Gastroesophageal sphincter (tissue), 3 donors: Measurements from ENCODE around the gene PLXNA2.

Source experiments
- EP300 ChIP-seq: sonication (generic); formaldehyde crosslinking; IDR thresholded peaks from one replicate; pipeline ENCODE4 v1.6.1; 2017; ENCODE audit warnings: antibody characterized with exemption, mild to moderate bottlenecking
- POLR2A ChIP-seq, 2 donors: fragments of 450-650 bp; IDR thresholded peaks; one replicate each; pipeline ENCODE4 v1.6.1; 2017; ENCODE audit warnings: antibody characterized with exemption in 2 of 2, mild to moderate bottlenecking in 2 of 2, moderate library complexity in 1 of 2
- POLR2AphosphoS5 ChIP-seq: sonication (generic); formaldehyde crosslinking; IDR thresholded peaks from one replicate; pipeline ENCODE4 v1.6.1; 2017; ENCODE audit warnings: antibody characterized with exemption
- TF ChIP-seq, protein P1 (sequence below), 4 experiments: fragments of 200-600 bp in 2 of 4; fragments of 450-650 bp in 2 of 4; sonication (generic) in 1 of 4; IDR thresholded peaks; one replicate each; pipeline ENCODE4 v1.5.1; 2017 to 2019; ENCODE audit warnings: antibody characterized with exemption in 4 of 4, mild to moderate bottlenecking in 2 of 4, moderate library complexity in 2 of 4

GRCh38 chr1:208161005-208161404 is 83.2 kb downstream of the PLXNA2 start:
- TF ChIP-seq POLR2AphosphoS5 (no peak), EP300 (no peak), POLR2A (IDR thresholded peaks at IDR 0.05) (no peak)
- TF ChIP-seq, protein P1, sequence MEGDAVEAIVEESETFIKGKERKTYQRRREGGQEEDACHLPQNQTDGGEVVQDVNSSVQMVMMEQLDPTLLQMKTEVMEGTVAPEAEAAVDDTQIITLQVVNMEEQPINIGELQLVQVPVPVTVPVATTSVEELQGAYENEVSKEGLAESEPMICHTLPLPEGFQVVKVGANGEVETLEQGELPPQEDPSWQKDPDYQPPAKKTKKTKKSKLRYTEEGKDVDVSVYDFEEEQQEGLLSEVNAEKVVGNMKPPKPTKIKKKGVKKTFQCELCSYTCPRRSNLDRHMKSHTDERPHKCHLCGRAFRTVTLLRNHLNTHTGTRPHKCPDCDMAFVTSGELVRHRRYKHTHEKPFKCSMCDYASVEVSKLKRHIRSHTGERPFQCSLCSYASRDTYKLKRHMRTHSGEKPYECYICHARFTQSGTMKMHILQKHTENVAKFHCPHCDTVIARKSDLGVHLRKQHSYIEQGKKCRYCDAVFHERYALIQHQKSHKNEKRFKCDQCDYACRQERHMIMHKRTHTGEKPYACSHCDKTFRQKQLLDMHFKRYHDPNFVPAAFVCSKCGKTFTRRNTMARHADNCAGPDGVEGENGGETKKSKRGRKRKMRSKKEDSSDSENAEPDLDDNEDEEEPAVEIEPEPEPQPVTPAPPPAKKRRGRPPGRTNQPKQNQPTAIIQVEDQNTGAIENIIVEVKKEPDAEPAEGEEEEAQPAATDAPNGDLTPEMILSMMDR (IDR thresholded peaks at IDR 0.05) = no peak
